ENCODE measurements around the gene CCDC167.

CCDC167 gene

GRCh38 chr6:37435816-37436215 lies 63.9 kb downstream of the CCDC167 start:
- DNase-seq (ENCODE audit: low read depth in 1 of 2, low spot score in 1 of 2): no peak
- TF ChIP-seq CTCF (IDR thresholded peaks at IDR 0.05; ENCODE audit: insufficient read depth, low read length) (no peak), SPI1 (IDR thresholded peaks at IDR 0.05; ENCODE audit: borderline replicate concordance, low read depth) (no peak), GABPA (IDR thresholded peaks at IDR 0.05; ENCODE audit: low read depth) (no peak), POLR2AphosphoS5 (IDR thresholded peaks at IDR 0.05; ENCODE audit: low read depth) (no peak), REST (IDR thresholded peaks at IDR 0.05; ENCODE audit: insufficient replicate concordance, low read depth) (no peak)
- no peak overlapping the region for H3K4me3 ChIP-seq (replicated peaks; ENCODE audit: insufficient read depth, low read length)
- H3K27ac ChIP-seq (replicated peaks): no peak overlapping the region
- no peaks in the 10 kb centered on the region for H3K27me3 ChIP-seq (ENCODE audit: insufficient read depth, poor library complexity, severe bottlenecking)

- H3K27ac ChIP-seq (replicated peaks): no peak overlapping the region
- H3K4me3 ChIP-seq (replicated peaks; ENCODE audit: insufficient read depth, low read length): no peak overlapping the region
- no peaks in the 10 kb centered on the region for H3K27me3 ChIP-seq (ENCODE audit: insufficient read depth, poor library complexity, severe bottlenecking)
- TF ChIP-seq SPI1 (IDR thresholded peaks at IDR 0.05; ENCODE audit: borderline replicate concordance, low read depth) (no peak), POLR2AphosphoS5 (IDR thresholded peaks at IDR 0.05; ENCODE audit: low read depth) (no peak), GABPA (IDR thresholded peaks at IDR 0.05; ENCODE audit: low read depth) (no peak), CTCF (IDR thresholded peaks at IDR 0.05; ENCODE audit: insufficient read depth, low read length) (no peak), REST (IDR thresholded peaks at IDR 0.05; ENCODE audit: insufficient replicate concordance, low read depth) (no peak)
- DNase-seq (ENCODE audit: low read depth in 1 of 2, low spot score in 1 of 2): no peak
These were observed 64.3 kb downstream of the CCDC167 start for GRCh38 chr6:37435373-37435772.

GRCh38 chr6:37433657-37434271 lies 65.9 kb downstream of the CCDC167 start:
- H3K4me3 ChIP-seq (replicated peaks; ENCODE audit: insufficient read depth, low read length): peak overlapping the region; percentile 72
- peak overlapping the region; percentile 71 for H3K27ac ChIP-seq (replicated peaks)
- H3K27me3 ChIP-seq (ENCODE audit: insufficient read depth, poor library complexity, severe bottlenecking): no peaks in the 10 kb centered on the region
- peak; percentile 23 to 25 for DNase-seq (ENCODE audit: low read depth in 1 of 2, low spot score in 1 of 2)
- TF ChIP-seq REST (IDR thresholded peaks at IDR 0.05; ENCODE audit: insufficient replicate concordance, low read depth) (no peak), CTCF (IDR thresholded peaks at IDR 0.05; ENCODE audit: insufficient read depth, low read length) (no peak), SPI1 (IDR thresholded peaks at IDR 0.05; ENCODE audit: borderline replicate concordance, low read depth) (no peak), POLR2AphosphoS5 (IDR thresholded peaks at IDR 0.05; ENCODE audit: low read depth) (no peak), GABPA (IDR thresholded peaks at IDR 0.05; ENCODE audit: low read depth) (no peak)

Measured in HL-60 (cell line).